ENCODE results near the gene IL26. TPM values are rescaled to one million over a fixed set of nuclear protein-coding genes. Genes with fewer than 3 reads are reported as not detected.
"Not testable (repeated sequence)": the region's sequence is repeated elsewhere in the genome, so short reads cannot be mapped to it uniquely, and the experiment has no call there.

The IL26 gene
- total RNA-seq, 1 donor from 2014 or later, result 2.5 TPM

- TF ChIP-seq, protein P1, sequence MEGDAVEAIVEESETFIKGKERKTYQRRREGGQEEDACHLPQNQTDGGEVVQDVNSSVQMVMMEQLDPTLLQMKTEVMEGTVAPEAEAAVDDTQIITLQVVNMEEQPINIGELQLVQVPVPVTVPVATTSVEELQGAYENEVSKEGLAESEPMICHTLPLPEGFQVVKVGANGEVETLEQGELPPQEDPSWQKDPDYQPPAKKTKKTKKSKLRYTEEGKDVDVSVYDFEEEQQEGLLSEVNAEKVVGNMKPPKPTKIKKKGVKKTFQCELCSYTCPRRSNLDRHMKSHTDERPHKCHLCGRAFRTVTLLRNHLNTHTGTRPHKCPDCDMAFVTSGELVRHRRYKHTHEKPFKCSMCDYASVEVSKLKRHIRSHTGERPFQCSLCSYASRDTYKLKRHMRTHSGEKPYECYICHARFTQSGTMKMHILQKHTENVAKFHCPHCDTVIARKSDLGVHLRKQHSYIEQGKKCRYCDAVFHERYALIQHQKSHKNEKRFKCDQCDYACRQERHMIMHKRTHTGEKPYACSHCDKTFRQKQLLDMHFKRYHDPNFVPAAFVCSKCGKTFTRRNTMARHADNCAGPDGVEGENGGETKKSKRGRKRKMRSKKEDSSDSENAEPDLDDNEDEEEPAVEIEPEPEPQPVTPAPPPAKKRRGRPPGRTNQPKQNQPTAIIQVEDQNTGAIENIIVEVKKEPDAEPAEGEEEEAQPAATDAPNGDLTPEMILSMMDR (IDR thresholded peaks at IDR 0.05), result no peak
- H3K27ac Mint-ChIP-seq (ENCODE audit: unreplicated experiment), result no peak overlapping the region
- H3K4me1 Mint-ChIP-seq (ENCODE audit: low read depth), result peaks cover 44% of the 10 kb centered on the region
- peaks cover 9% of the 10 kb centered on the region for H3K27me3 Mint-ChIP-seq (ENCODE audit: low read depth)
- no peak overlapping the region for H3K4me3 Mint-ChIP-seq (ENCODE audit: unreplicated experiment)
- peaks cover 2% of the 10 kb centered on the region for H3K36me3 Mint-ChIP-seq (ENCODE audit: low read depth)
- H3K9me3 Mint-ChIP-seq (ENCODE audit: low read depth), result peaks cover 9% of the 10 kb centered on the region
- no peak for DNase-seq (ENCODE audit: low spot score)
Measured at GRCh38 chr12:68222326-68222725, 3.3 kb downstream of the IL26 start.

DNA sequence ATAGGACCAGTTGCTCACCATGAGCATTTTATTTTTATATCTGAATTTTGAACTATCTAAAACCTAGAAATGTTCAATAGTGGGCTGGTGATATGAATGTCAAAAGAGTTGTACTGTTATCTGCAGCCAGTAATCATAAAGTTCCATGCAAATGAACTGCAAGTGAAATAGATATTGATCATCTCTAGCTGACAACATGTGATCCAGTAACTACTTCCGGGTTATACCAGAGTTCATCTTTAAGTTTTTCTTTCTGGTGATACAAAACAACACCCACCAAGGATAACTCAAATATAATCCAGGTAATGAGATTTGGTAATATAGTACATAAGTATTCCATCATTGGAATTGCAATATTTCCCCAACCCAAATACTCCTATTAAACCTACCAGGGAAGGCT, 4.1 kb downstream of the IL26 start:
- H3K9me3 Mint-ChIP-seq (ENCODE audit: low read depth), result peaks cover 6% of the 10 kb centered on the region
- H3K27me3 Mint-ChIP-seq (ENCODE audit: low read depth), result peaks cover 9% of the 10 kb centered on the region
- H3K36me3 Mint-ChIP-seq (ENCODE audit: low read depth), result peaks cover 2% of the 10 kb centered on the region
- DNase-seq (ENCODE audit: low spot score), result no peak
- TF ChIP-seq, protein P1 (IDR thresholded peaks at IDR 0.05), result no peak
- H3K4me1 Mint-ChIP-seq (ENCODE audit: low read depth), result peaks cover 41% of the 10 kb centered on the region
- no peak overlapping the region for H3K27ac Mint-ChIP-seq (ENCODE audit: unreplicated experiment)
- no peak overlapping the region for H3K4me3 Mint-ChIP-seq (ENCODE audit: unreplicated experiment)

DNA sequence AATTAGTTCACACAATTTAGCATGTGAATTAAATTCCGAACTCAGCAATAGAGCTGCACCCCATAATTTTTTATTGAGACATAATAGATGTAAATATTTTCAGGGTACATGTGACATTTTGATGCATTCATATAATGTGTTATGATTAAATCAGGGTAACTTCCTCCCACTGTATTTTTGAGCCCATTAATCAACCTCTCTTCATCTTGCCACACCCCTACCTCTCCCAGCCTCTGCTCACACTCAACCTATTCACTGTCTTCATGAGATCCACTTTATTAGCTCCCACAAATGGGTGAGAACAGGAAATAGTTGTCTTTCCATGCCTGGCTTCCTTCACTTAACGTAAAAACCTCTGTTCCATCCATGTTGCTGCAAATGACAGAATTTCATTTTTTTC, 14.7 kb downstream of the IL26 start:
- TF ChIP-seq, protein P1 (IDR thresholded peaks at IDR 0.05), result no peak
- no peak for DNase-seq (ENCODE audit: low spot score)
- Mint-ChIP-seq H3K4me3 (ENCODE audit: unreplicated experiment) (no peak overlapping the region), H3K9me3 (ENCODE audit: low read depth) (peaks cover 6% of the 10 kb centered on the region), H3K4me1 (ENCODE audit: low read depth) (no peaks in the 10 kb centered on the region), H3K27me3 (ENCODE audit: low read depth) (peaks cover 22% of the 10 kb centered on the region), H3K27ac (ENCODE audit: unreplicated experiment) (no peak overlapping the region), H3K36me3 (ENCODE audit: low read depth) (peaks cover 2% of the 10 kb centered on the region)

DNA sequence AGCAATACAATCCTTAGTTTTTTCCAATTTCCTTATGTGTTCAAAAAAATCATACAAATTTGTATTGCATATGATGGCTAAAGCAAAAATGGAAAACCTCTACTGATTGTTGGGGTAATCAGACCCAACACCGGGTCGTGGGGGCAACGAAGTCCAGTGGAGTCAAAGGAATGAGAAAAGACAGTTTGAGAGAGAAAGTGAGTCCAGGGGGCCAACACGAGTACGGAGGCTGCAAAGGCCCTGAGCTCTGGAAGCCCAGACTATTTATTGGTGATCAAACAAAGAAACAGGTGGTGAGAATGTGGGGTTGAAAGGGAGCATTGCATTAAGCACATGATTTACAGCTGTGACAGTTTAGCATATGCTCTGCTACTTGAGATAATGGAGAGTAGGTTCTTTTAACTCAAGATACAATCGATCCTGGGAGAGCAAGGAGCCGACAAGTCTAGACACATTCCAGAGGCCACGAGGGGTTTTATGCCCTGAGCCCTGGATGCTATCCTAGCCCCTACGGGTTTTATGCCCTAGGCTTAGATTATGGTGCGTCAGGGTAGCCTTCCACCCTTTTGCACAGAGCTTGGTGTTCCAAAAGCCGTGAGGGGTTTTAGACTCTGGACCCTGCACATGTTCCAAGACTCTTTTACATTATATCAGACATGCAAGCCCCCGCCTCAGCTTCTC, 16.4 kb downstream of the IL26 start:
- H3K4me3 Mint-ChIP-seq (ENCODE audit: unreplicated experiment); H3K36me3 Mint-ChIP-seq (ENCODE audit: low read depth); DNase-seq (ENCODE audit: low spot score); H3K27ac Mint-ChIP-seq (ENCODE audit: unreplicated experiment); H3K4me1 Mint-ChIP-seq (ENCODE audit: low read depth); H3K9me3 Mint-ChIP-seq (ENCODE audit: low read depth): not testable (repeated sequence)
- H3K27me3 Mint-ChIP-seq (ENCODE audit: low read depth), result peaks cover 27% of the 10 kb centered on the region

DNA sequence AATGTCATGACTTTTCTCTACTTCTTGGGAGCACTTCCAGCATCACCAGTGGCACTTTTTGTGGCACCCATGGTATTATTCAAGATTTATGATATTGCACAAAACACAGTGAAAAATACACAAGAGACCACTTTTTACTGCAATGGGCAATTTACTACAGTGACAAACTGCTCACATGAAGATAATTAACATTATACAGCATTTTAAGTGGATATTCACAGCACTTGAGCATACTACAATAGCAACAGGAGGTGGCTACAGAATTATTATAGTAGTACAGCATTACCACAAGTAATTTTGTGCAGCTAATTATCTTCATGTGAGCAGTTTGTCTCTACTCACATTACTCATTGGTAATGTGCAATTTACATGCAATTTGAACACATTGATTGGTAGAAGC, 18.3 kb downstream of the IL26 start:
- Mint-ChIP-seq H3K9me3 (ENCODE audit: low read depth) (peaks cover 6% of the 10 kb centered on the region), H3K27ac (ENCODE audit: unreplicated experiment) (no peak overlapping the region), H3K4me3 (ENCODE audit: unreplicated experiment) (no peak overlapping the region), H3K36me3 (ENCODE audit: low read depth) (peaks cover 2% of the 10 kb centered on the region), H3K4me1 (ENCODE audit: low read depth) (no peaks in the 10 kb centered on the region), H3K27me3 (ENCODE audit: low read depth) (peaks cover 24% of the 10 kb centered on the region)
- TF ChIP-seq, protein P1 (IDR thresholded peaks at IDR 0.05), result no peak
- DNase-seq (ENCODE audit: low spot score), result no peak

- DNase-seq (ENCODE audit: low spot score), result no peak
- Mint-ChIP-seq H3K27ac (ENCODE audit: unreplicated experiment) (no peak overlapping the region), H3K4me3 (ENCODE audit: unreplicated experiment) (no peak overlapping the region), H3K4me1 (ENCODE audit: low read depth) (no peaks in the 10 kb centered on the region), H3K27me3 (ENCODE audit: low read depth) (peaks cover 25% of the 10 kb centered on the region), H3K9me3 (ENCODE audit: low read depth) (no peaks in the 10 kb centered on the region), H3K36me3 (ENCODE audit: low read depth) (no peaks in the 10 kb centered on the region)
- TF ChIP-seq, protein P1 (IDR thresholded peaks at IDR 0.05), result no peak
Measured at GRCh38 chr12:68206446-68206845, 19.2 kb downstream of the IL26 start.

All from chondrocyte (in vitro differentiated cells).